ENCODE data around the gene RAB10.
"Not testable (repeated sequence)": the region's sequence is repeated elsewhere in the genome, so short reads cannot be mapped to it uniquely, and the experiment has no call there.

The RAB10 gene

DNA sequence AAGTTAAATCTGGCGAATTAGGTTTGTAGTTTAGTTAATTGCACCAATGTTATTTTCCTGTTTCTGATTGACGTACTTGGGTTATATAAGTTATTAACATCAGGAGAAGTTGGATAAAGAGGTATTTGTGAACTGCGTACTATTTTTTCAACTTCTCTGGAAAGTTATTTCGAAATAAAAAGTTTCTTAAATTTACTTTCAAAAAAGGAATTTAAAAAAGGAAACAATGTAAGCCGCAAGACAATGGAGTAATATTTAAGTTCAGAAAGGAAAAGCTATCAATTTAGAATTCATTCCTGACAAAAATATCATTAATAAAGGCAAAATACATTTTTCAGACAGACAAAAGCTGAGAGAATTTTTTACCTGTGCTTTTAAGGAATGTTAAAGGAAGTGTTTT lies 47.7 kb downstream of the RAB10 start:
- FAIRE-seq = no peak
- no peak for TF ChIP-seq POLR2A (IDR thresholded peaks at IDR 0.05; ENCODE audit: low read depth, low read length)
- no peak for DNase-seq (ENCODE audit: insufficient read length, low spot score)

DNA sequence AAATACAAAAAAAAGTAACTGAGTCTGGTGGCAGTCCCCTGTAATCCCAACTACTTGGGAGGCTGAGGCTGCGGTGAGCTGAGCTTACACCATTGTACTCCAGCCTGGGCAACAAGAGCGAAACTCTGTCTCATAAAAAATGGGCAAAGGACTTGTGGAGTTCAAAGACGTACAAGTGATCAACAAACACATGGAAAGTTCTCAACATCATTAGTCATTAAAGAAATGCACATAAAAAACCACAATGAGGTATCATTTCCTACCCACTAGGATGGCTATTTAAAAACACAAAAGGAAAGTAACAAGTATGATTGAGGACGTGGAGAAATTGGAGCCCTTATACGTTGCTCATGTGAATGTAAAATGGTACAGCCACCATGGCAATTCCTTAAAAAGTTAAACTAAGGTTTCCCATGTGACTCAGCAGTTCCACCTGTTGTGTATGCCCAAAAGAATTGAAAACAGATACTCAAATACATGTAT lies 52.3 kb downstream of the RAB10 start:
- DNase-seq (ENCODE audit: insufficient read length, low spot score) (no peak), FAIRE-seq (peak; percentile 97)
- no peak for TF ChIP-seq POLR2A (IDR thresholded peaks at IDR 0.05; ENCODE audit: low read depth, low read length)

DNA sequence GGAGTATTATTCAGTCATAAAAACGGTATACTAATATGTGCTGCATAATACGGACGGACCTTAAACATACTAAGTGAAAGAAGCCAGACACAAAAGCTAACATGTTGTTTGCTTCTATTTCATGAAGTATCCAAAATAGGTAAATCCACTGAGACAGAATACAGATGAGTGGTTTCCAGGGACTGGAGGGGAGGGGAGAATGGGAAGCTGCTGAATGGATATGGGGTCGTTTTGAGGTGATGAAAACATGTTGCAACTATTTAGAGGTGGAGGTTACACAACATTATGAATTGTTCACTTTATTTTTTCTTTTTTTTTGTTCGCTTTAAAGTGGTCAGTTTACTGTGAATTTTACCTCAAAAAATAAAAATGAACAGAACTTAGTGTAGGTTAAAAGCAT lies 52.9 kb downstream of the RAB10 start:
- no peak for TF ChIP-seq POLR2A (IDR thresholded peaks at IDR 0.05; ENCODE audit: low read depth, low read length)
- FAIRE-seq (no peak), DNase-seq (ENCODE audit: insufficient read length, low spot score) (no peak)

DNA sequence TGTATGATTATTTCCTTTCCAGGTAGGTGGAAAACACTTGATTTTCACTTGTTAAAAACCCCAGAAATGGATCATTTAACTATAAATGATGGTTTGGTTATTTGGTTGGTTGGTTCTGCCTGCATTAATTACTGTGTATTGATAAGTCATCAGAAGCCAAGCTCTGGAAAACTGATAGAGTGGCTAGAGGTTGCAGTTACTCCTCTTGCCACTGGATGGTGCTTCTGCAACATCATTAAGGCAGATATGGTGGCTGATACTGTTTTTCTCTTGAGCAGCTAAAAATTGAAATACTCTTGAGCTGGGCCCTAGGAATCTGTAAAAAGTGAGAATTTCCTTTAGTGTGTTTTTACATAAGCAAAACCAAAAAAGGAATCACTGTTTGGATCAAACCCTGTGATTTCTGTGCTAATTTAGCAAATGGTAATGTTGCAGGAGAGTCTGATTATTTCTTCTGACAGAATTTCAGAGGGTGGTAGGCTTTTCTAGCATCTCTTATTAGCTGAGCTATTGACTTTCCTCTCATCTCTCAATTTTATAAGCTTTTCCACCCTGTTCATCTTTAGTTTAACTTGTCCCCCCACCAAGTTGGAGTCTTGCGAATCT lies 54.3 kb downstream of the RAB10 start:
- DNase-seq (ENCODE audit: insufficient read length, low spot score) = no peak
- FAIRE-seq = peak; percentile 86
- TF ChIP-seq POLR2A (IDR thresholded peaks at IDR 0.05; ENCODE audit: low read depth, low read length) = no peak

DNA sequence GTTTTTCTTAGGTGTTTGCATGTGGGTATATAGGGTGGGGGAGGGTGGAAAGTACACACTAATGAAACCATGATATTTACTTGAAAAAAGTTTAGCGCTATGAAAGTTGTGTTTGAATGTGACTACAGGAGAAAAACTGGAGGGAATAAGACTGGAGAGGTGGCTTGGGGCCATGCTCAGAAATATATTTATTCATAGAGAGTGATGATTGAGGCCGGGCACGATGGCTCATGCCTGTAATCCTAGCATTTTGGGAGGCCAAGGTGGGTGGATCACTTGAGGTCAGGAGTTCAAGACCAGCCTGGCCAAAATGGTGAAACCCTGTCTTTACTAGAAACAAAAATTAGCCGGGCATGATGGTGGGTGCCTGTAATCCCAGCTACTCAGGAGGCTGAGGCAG lies 55.0 kb downstream of the RAB10 start:
- DNase-seq (ENCODE audit: insufficient read length, low spot score); FAIRE-seq: not testable (repeated sequence)

DNA sequence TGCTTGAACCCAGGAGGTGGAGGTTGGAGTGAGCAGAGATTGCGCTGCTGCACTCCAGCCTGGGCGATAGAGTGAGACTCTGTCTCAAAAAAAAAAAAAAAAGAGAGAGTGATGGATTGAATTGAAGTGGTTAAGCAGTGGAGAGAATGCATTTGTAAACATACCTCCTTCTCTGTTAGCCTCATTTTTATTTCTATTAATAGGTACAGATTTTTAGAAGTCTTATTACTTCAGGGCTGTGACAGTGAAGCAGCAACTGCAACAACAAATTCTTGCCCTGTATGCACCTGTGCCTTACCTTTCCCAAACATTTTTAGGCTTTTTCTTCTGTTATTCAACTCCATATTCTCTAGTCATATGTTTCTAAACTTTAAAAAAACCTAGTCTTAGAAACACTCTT lies 55.5 kb downstream of the RAB10 start:
- FAIRE-seq = no peak
- no peak for DNase-seq (ENCODE audit: insufficient read length, low spot score)
- TF ChIP-seq POLR2A (IDR thresholded peaks at IDR 0.05; ENCODE audit: low read depth, low read length) = no peak

DNA sequence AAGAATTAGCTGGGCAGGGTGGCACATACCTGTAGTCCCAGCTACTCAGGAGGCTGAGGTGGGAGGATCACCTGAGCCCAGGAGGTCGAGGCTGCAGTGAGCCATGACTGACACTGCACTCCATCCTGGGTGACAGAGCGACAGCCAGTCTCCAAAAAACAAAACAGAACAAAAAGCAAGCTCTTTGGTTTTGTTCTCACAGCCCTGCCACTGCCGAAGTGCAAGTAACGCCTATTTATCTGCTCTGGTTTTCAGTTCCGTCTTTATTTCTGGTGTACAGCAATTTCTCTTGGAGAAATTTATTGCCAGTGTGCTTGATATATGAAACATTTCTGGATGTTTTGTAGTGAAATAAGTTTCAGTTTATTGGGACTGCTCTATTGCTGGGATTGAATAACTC lies 61.9 kb downstream of the RAB10 start:
- no peak for FAIRE-seq
- no peak for TF ChIP-seq POLR2A (IDR thresholded peaks at IDR 0.05; ENCODE audit: low read depth, low read length)
- DNase-seq (ENCODE audit: insufficient read length, low spot score) = no peak

DNA sequence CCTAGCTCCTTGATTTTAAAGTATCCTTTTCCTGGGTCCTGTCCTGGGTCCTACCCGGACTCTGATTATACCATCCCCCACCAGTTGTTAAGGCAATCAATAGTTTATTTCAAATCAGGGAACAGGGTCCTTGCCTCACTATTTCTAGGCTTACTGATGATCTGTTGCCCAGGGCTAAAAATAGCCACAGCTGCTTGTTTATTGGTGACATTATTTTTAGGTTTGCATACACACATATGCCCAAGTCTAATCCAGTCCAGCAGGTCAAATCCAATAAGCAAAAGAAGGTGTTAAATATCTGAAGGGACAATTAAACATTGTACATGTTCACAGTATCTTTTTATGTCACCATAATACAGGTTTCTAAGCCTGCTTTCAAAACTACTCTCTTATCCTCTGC lies 66.0 kb downstream of the RAB10 start:
- TF ChIP-seq POLR2A (IDR thresholded peaks at IDR 0.05; ENCODE audit: low read depth, low read length) = no peak
- FAIRE-seq = no peak
- no peak for DNase-seq (ENCODE audit: insufficient read length, low spot score)

DNA sequence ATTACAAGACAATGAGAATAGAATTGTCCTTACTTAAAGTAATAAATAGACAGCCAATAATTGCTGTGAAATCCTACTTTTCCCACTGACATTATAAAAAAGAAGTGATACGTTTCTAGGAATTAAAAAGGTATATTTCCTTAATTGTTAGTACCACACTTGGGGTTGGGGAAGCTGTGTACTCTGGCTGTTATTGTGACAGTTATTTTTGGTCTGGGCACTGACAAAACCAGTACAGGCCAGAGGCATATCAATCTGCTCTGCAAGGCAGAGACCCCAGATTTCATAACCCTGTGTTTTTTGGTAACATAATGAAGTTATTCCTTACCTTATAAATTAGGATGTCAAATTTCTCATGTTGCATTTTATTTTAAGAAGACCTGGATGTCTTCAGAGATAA lies 66.5 kb downstream of the RAB10 start:
- no peak for TF ChIP-seq POLR2A (IDR thresholded peaks at IDR 0.05; ENCODE audit: low read depth, low read length)
- FAIRE-seq (no peak), DNase-seq (ENCODE audit: insufficient read length, low spot score) (no peak)

DNA sequence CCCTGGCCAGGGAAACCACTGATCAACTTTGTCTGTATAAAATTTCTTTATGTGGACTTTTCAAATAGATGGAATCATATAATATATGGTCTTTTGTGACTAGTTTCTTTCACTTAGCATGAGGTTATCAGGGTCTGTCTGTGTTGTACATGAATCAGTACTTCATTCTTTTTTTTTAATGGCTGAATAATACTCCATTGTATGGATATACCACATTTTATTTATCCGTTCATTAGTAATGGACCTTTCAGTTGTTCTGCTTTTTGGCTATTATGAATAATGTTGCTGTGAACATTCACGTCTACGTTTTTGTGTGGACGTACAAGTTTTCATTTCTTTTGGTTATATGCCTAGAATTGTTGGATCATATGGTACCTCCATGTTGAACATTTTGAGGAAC lies 69.9 kb downstream of the RAB10 start:
- no peak for TF ChIP-seq POLR2A (IDR thresholded peaks at IDR 0.05; ENCODE audit: low read depth, low read length)
- no peak for DNase-seq (ENCODE audit: insufficient read length, low spot score)
- peak; percentile 69 for FAIRE-seq

DNA sequence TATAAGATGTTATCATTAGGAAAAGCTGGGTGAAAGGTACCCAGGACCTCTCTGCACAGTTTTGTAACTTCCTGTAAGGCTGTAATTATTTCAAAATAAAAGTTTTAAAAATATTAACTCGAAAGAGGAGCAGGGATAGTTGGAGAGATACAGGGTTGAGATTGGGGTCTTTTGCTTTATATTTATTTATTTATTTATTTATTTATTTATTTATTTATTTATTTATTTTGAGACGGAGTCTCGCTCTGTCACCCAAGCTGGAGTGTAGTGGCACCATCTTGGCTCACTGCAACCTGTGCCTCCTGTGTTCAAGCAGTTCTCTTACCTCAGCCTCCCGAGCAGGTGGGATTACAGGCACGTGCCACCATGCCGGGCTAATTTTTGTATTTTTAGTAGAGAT lies 74.8 kb downstream of the RAB10 start:
- not testable (repeated sequence) for FAIRE-seq; DNase-seq (ENCODE audit: insufficient read length, low spot score)

DNA sequence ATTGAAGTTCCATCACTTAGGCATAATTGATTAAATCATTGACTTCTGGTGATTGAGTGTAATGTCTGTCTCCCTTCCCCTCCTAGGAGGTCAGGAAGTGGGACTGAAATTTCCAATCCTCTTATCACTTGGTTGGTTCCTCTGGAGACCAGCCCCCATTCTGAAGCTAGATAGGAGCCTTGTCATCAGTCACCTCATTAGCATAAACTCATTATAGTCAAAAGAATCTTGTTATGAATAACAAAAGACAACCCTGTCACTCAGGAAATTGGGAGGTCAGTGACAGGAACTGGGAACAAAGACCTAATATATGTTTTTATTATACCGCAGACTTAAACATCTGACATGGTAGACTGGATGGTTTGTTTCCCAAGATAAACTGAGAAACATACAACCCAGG lies 78.3 kb downstream of the RAB10 start:
- TF ChIP-seq POLR2A (IDR thresholded peaks at IDR 0.05; ENCODE audit: low read depth, low read length) = no peak
- DNase-seq (ENCODE audit: insufficient read length, low spot score) (no peak), FAIRE-seq (no peak)

DNA sequence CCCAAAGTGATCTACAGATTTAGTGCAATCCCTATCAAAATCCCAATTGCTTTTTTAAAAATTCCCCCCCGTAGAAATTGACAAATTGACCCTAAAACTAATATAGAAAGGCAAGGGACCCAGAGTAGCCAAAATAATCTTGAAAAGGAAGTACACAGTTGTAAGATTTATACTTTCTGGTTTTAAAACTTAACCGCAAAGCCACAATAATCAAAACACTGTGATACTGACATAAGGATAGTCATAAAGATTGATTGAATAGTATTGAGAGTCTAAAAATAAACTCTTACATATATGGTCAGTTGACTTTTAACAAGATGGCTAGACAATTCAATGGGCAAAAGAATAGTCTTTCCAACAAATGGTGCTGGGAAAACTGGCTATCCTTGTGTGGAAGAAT lies 80.3 kb downstream of the RAB10 start:
- no peak for FAIRE-seq
- TF ChIP-seq POLR2A (IDR thresholded peaks at IDR 0.05; ENCODE audit: low read depth, low read length) = no peak
- no peak for DNase-seq (ENCODE audit: insufficient read length, low spot score)

DNA sequence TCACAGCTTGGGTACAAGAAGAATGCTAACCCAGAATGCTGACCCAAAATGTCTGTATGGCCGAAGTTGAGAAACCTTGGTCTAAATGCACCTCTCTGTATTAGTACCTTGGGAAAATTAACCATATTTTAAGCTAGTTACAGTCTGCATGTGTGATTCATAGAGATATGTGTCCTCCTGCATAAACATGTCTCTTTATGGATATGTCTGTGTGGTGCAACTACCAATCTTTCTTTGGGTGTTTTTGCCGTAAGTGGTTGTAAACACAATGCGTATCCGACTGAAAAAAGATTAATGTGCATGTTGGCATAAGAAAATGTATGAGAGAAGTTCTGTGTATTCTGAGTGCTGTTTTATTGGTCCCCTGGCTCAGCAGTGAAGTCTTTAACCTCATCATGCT lies 84.8 kb downstream of the RAB10 start:
- DNase-seq (ENCODE audit: insufficient read length, low spot score) (no peak), FAIRE-seq (no peak)
- TF ChIP-seq POLR2A (IDR thresholded peaks at IDR 0.05; ENCODE audit: low read depth, low read length) = no peak

DNA sequence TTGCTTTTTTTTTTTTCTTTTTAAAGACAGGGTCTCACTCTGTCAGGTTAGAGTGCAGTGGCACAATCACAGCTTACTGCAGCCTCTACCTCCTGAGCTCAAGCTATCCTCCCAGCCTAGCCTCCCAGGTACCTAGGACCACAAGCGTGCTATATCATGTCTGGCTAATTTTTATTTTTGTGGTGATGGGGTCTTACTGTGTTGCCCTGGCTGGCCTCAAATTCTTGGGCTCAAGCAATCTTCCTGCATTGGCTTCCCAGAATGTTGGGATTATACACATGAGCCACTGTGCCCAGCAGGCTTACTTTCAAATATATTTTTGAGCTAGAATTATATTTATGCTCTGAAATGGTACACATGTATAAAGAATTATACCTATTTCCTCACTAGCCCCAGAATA lies 85.6 kb downstream of the RAB10 start:
- FAIRE-seq = no peak
- no peak for TF ChIP-seq POLR2A (IDR thresholded peaks at IDR 0.05; ENCODE audit: low read depth, low read length)

DNA sequence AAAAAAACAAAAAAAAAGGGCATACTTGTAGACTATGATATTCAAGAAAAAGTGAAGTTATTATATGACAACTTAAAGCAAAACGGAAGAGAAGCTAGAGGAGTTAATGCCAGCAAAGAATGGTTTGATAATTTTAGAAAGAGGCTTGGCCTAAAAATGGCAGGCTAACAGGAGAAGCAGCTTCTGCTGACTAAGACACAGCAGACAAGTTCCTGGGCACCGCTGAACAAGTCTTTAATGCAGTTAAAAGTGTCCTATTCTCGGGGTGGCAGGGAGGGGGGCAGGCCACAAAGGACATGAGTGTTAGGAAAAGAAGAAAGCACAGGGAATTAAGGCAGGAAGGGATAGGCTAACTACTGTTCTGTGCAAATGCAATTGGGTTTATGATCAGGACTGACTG lies 88.7 kb downstream of the RAB10 start:
- no peak for TF ChIP-seq POLR2A (IDR thresholded peaks at IDR 0.05; ENCODE audit: low read depth, low read length)
- FAIRE-seq = no peak
- DNase-seq (ENCODE audit: insufficient read length, low spot score) = no peak

More for the DNA sequence above, 85.6 kb downstream of the RAB10 start:
- no peak for DNase-seq (ENCODE audit: insufficient read length, low spot score)
